Astrocyte (in vitro differentiated cells and primary cell): ENCODE measurements around the gene PTPRD. TPM values are rescaled to one million over a fixed set of nuclear protein-coding genes. Genes with fewer than 3 reads are reported as not detected.
A peak's percentile ranks its signal among the peaks of the same experiment; 100 is the strongest.

Experiments used
- DNase-seq: peaks from one replicate; pipeline ENCODE4 v3.0.0-alpha.2; 2010; ENCODE audit warnings: low read depth
- FAIRE-seq: peaks from 2 replicates; lab custom pipeline; 2011; peaks lifted over from hg19 to GRCh38; lab: Jason Lieb, UNC
- H2AFZ ChIP-seq: 2 replicates; pipeline ENCODE4 v1.6.0; 2012; ENCODE audit warnings: low read depth, low read length, inconsistent platforms
- H3K27ac ChIP-seq: 2 replicates; pipeline ENCODE4 v1.5.1; 2011; ENCODE audit warnings: low read depth, low read length, inconsistent platforms
- H3K27me3 ChIP-seq: 2 replicates; pipeline ENCODE4 v1.6.0; 2011; ENCODE audit warnings: low read length, inconsistent platforms; ENCODE audit not compliant: insufficient read depth
- H3K36me3 ChIP-seq: 2 replicates; pipeline ENCODE4 v1.5.1; 2011; ENCODE audit warnings: low read length, inconsistent platforms; ENCODE audit not compliant: insufficient read depth
- H3K4me1 ChIP-seq: 2 replicates; pipeline ENCODE4 v1.5.1; 2011; ENCODE audit warnings: low read length, inconsistent platforms; ENCODE audit not compliant: insufficient read depth
- H3K4me2 ChIP-seq: 2 replicates; pipeline ENCODE4 v1.6.0; 2012; ENCODE audit warnings: low read length, inconsistent platforms
- H3K4me3 ChIP-seq: 2 replicates; pipeline ENCODE4 v1.5.1; 2011; ENCODE audit warnings: low read depth, mild to moderate bottlenecking, low read length, inconsistent platforms; ENCODE audit not compliant: insufficient read depth
- H3K79me2 ChIP-seq: 2 replicates; pipeline ENCODE4 v1.6.0; 2012; ENCODE audit warnings: mild to moderate bottlenecking, low read length, inconsistent platforms; ENCODE audit not compliant: insufficient read depth
- H3K9ac ChIP-seq: 2 replicates; pipeline ENCODE4 v1.6.0; 2012; ENCODE audit warnings: mild to moderate bottlenecking, low read length, inconsistent platforms
- H3K9me3 ChIP-seq: 2 replicates; pipeline ENCODE4 v1.5.1; 2012; ENCODE audit warnings: low read depth, mild to moderate bottlenecking, low read length, inconsistent platforms; ENCODE audit not compliant: insufficient read depth
- H4K20me1 ChIP-seq: 2 replicates; pipeline ENCODE4 v1.6.0; 2012; ENCODE audit warnings: low read length, inconsistent platforms; ENCODE audit not compliant: insufficient read depth
- H3K27ac Mint-ChIP-seq: one replicate; pipeline ENCODE4 v1.8.0; 2021; ENCODE audit warnings: mild to moderate bottlenecking, mixed read lengths; ENCODE audit not compliant: unreplicated experiment
- H3K27me3 Mint-ChIP-seq: one replicate; pipeline ENCODE4 v1.8.0; 2021; ENCODE audit warnings: low read depth, mixed read lengths; ENCODE audit not compliant: unreplicated experiment
- H3K36me3 Mint-ChIP-seq: one replicate; pipeline ENCODE4 v1.8.0; 2021; ENCODE audit warnings: low read depth, mixed read lengths; ENCODE audit not compliant: unreplicated experiment
- H3K4me1 Mint-ChIP-seq: one replicate; pipeline ENCODE4 v1.8.0; 2021; ENCODE audit warnings: low read depth, mixed read lengths; ENCODE audit not compliant: unreplicated experiment
- H3K4me3 Mint-ChIP-seq: one replicate; pipeline ENCODE4 v1.8.0; 2021; ENCODE audit warnings: mild to moderate bottlenecking, moderate library complexity, mixed read lengths; ENCODE audit not compliant: unreplicated experiment
- H3K9me3 Mint-ChIP-seq: one replicate; pipeline ENCODE4 v1.8.0; 2021; ENCODE audit warnings: mild to moderate bottlenecking, mixed read lengths; ENCODE audit not compliant: unreplicated experiment
- EZH2 ChIP-seq: IDR thresholded peaks from 2 replicates; pipeline ENCODE4 v1.6.1; 2012; ENCODE audit warnings: mild to moderate bottlenecking, low read length, inconsistent platforms; ENCODE audit not compliant: insufficient read depth
- total RNA-seq: library from RNA; stranded (reverse); gene quantifications from 2 replicates; pipeline ENCODE4 v1.2.1, GENCODE V29; 2021
- TF ChIP-seq, protein P1 (sequence below): IDR thresholded peaks from 2 replicates; pipeline ENCODE4 v1.5.1; 2011; ENCODE audit warnings: low read depth, mild to moderate bottlenecking, inconsistent platforms, low read length, moderate library complexity; ENCODE audit not compliant: insufficient read depth

PTPRD gene
- total RNA-seq, 1 donor from 2014 or later: 88.1 TPM

DNA sequence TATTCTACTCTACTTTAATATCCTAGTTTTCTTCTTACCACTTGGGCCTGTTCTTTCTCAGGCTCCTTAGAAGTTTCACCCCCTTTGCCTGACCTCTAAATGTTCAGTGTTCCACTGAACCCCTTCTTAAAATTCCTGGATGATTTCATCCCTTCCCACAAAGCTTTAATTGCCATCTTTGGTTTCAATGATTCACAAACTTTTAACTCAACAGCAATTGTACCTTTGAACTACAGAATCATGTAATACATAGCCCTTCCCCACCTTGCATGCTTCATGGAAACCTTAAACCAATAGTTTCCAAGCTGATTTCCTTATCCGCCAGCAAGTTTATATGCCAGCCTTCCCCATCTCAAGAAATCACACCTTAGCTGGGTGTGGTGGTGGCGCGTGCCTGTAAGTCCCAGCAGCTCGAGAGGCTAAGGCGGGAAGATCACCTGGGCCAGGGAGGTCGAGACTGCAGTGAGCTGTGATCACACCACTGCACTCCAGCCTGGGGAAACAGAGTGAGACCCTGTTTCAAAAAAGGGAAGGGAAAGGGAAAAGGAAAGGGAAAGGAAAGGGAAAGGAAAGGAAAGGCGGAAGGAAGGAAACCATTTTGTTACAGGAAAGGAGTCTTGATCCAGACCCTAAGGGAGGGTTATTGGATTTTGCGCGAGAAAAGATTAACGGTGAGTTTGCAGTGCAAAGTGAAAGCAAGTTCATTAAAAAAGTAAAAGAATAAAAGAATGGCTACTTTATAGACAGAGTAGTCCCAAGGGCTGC lies 1789.5 kb downstream of the PTPRD start:
- Mint-ChIP-seq H3K36me3 (peaks cover 3% of the 10 kb centered on the region), H3K27ac (peak overlapping the region; percentile 68), H3K27me3 (no peaks in the 10 kb centered on the region), H3K4me1 (peaks cover 42% of the 10 kb centered on the region), H3K9me3 (no peaks in the 10 kb centered on the region), H3K4me3 (peak overlapping the region; percentile 21)
- Histone ChIP-seq H3K27me3 (no peaks in the 10 kb centered on the region), H3K27ac (no peak overlapping the region), H3K79me2 (no peaks in the 10 kb centered on the region), H3K4me1 (no peaks in the 10 kb centered on the region), H3K4me2 (no peak overlapping the region), H3K4me3 (no peak overlapping the region), H2AFZ (no peak overlapping the region), H3K36me3 (no peaks in the 10 kb centered on the region), H4K20me1 (no peaks in the 10 kb centered on the region), H3K9ac (no peak overlapping the region), H3K9me3 (no peaks in the 10 kb centered on the region)
- no peak for TF ChIP-seq EZH2
- TF ChIP-seq, protein P1, sequence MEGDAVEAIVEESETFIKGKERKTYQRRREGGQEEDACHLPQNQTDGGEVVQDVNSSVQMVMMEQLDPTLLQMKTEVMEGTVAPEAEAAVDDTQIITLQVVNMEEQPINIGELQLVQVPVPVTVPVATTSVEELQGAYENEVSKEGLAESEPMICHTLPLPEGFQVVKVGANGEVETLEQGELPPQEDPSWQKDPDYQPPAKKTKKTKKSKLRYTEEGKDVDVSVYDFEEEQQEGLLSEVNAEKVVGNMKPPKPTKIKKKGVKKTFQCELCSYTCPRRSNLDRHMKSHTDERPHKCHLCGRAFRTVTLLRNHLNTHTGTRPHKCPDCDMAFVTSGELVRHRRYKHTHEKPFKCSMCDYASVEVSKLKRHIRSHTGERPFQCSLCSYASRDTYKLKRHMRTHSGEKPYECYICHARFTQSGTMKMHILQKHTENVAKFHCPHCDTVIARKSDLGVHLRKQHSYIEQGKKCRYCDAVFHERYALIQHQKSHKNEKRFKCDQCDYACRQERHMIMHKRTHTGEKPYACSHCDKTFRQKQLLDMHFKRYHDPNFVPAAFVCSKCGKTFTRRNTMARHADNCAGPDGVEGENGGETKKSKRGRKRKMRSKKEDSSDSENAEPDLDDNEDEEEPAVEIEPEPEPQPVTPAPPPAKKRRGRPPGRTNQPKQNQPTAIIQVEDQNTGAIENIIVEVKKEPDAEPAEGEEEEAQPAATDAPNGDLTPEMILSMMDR: no peak
- no peak for DNase-seq
- FAIRE-seq: no peak

DNA sequence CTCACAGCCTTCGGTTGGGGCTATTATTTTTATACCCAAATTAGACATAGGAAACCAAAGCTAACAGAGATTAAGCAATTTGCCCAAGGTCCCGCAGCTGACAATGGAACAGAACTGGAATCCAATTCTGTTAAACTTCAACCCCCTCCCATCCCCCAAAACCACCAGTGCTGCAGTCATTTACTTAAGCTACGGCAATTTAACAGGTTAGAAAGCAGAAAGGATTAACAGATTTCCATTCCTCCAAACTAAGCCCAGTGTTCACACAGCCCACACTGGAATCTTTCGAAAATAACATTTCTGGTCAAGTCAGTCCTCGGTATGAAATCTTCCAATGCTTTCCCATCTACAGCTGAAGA lies 1790.2 kb downstream of the PTPRD start:
- Mint-ChIP-seq H3K4me3 (peak overlapping the region; percentile 21), H3K27me3 (no peaks in the 10 kb centered on the region), H3K27ac (peak overlapping the region; percentile 68), H3K9me3 (no peaks in the 10 kb centered on the region), H3K4me1 (peaks cover 42% of the 10 kb centered on the region), H3K36me3 (peaks cover 3% of the 10 kb centered on the region)
- H3K4me1 ChIP-seq: no peaks in the 10 kb centered on the region
- DNase-seq (no peak), FAIRE-seq (no peak)
- TF ChIP-seq, protein P1: no peak
- no peak for TF ChIP-seq EZH2
- H3K27ac ChIP-seq: no peak overlapping the region
- H3K9ac ChIP-seq: no peak overlapping the region
- no peak overlapping the region for H3K4me2 ChIP-seq
- H3K79me2 ChIP-seq: no peaks in the 10 kb centered on the region
- no peaks in the 10 kb centered on the region for H3K9me3 ChIP-seq
- H3K36me3 ChIP-seq: no peaks in the 10 kb centered on the region
- no peak overlapping the region for H2AFZ ChIP-seq
- no peaks in the 10 kb centered on the region for H3K27me3 ChIP-seq
- H4K20me1 ChIP-seq: no peaks in the 10 kb centered on the region
- no peak overlapping the region for H3K4me3 ChIP-seq
